Measurements from ENCODE around the gene SSC5D.

Gene SSC5D

DNA sequence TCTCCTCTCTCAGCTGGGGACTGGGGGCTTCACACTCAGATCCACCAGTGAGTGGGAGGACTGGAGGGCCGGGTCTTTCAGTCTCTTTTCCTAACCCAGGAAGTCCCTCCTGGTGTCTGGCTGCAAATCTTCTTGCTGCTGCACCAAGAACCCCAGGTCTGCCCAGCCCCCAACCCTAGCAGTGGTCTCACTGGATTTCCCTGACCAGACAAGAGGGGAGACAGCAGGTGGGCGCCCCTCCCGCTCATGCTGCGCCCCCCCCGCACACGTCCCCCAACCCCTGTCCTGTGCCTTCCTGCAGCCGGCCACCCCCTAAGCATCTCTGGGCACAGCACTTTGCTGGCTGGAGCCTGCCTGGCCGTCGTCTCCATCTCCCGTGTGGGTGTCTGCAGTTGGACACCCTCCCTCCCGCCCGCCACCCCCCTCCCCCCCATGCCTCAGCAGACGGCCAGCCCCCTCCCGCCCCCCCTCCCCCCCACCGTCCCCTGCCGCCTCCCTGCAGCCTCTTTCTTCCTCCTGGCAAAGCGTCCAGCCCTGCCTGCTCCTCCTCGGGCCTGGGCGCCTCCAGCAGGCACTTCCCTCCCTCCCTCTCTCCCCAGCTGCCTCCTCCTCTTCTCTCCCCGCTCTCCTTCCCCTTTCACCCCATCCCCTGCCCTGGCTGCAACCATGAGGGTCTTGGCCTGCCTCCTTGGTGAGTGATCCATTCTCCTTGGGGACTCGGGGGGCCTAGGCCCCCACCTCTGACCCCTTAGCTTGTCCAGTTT lies at the start of gene SSC5D:
TSS of gene SSC5D (plus strand) at position 513 of the 764 bp plus-strand sequence. CDS start at position 667, 154 bp downstream.
- TF ChIP-seq, protein P1, sequence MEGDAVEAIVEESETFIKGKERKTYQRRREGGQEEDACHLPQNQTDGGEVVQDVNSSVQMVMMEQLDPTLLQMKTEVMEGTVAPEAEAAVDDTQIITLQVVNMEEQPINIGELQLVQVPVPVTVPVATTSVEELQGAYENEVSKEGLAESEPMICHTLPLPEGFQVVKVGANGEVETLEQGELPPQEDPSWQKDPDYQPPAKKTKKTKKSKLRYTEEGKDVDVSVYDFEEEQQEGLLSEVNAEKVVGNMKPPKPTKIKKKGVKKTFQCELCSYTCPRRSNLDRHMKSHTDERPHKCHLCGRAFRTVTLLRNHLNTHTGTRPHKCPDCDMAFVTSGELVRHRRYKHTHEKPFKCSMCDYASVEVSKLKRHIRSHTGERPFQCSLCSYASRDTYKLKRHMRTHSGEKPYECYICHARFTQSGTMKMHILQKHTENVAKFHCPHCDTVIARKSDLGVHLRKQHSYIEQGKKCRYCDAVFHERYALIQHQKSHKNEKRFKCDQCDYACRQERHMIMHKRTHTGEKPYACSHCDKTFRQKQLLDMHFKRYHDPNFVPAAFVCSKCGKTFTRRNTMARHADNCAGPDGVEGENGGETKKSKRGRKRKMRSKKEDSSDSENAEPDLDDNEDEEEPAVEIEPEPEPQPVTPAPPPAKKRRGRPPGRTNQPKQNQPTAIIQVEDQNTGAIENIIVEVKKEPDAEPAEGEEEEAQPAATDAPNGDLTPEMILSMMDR (IDR thresholded peaks at IDR 0.05), result no peak
- Histone ChIP-seq H3K27ac (peak within 1 kb of the TSS; percentile 73 to 93), H3K4me3 (peak within 1 kb of the TSS; percentile 46)
- DNase-seq (ENCODE audit: low spot score), result no peak

DNA sequence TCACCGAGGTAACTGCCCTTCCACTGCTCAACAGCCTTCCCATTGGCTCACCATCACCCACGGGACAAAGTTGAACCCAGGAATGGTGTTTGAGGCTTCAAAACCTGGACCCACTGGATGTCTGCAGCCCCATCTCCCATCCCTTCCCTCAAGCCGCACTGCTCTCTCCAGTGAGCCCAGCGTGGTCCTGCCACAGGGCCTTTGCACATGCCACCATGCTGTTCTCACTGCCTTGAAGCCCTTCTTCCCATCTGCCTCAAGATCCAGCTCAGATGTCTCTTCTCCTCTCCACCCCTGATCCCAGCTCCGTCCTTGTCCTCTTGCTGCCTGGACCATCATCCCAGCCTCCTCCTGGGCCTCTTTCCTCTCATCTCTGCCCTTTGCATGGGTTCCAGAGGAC lies 49.2 kb upstream of the SSC5D start:
- Histone ChIP-seq H3K4me3 (no peak overlapping the region), H3K27ac (no peak overlapping the region)
- TF ChIP-seq, protein P1 (IDR thresholded peaks at IDR 0.05), result no peak
- DNase-seq (ENCODE audit: low spot score), result no peak

GRCh38 chr19:55440411-55441105 lies 47.7 kb upstream of the SSC5D start:
- Histone ChIP-seq H3K27ac (no peak overlapping the region), H3K4me3 (no peak overlapping the region)
- no peak for DNase-seq (ENCODE audit: low spot score)
- TF ChIP-seq, protein P1 (IDR thresholded peaks at IDR 0.05), result no peak

DNA sequence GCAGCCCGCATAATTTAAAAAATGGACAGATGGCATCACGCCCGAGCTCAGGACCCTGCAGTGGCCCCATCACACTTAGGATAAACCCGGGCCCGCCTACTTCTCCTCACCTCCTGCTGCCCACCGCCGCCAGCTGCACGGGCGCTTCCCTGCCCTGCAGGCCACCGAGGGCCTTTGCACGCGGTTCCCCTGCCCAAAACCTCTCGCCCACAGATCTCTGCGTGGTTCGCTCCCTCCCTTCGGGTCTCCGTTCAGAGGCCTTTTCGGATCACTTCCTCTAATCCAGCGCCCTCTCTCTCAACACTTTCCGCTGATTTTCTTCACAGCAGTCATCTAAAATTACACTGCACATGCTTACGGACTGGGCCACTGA lies 46.9 kb upstream of the SSC5D start:
- Histone ChIP-seq H3K27ac (no peak overlapping the region), H3K4me3 (no peak overlapping the region)
- DNase-seq (ENCODE audit: low spot score), result no peak
- TF ChIP-seq, protein P1 (IDR thresholded peaks at IDR 0.05), result no peak

- H3K4me3 ChIP-seq, result no peak overlapping the region
- DNase-seq (ENCODE audit: low spot score), result no peak
- TF ChIP-seq, protein P1 (IDR thresholded peaks at IDR 0.05), result no peak
- no peak overlapping the region for H3K27ac ChIP-seq
Measured at GRCh38 chr19:55441692-55442321, 46.4 kb upstream of the SSC5D start.

GRCh38 chr19:55442372-55442961 lies 45.8 kb upstream of the SSC5D start:
- no peak overlapping the region for H3K4me3 ChIP-seq

More at GRCh38 chr19:55442372-55442961, 45.8 kb upstream of the SSC5D start:
- TF ChIP-seq, protein P1 (IDR thresholded peaks at IDR 0.05), result no peak
- DNase-seq (ENCODE audit: low spot score), result no peak
- no peak overlapping the region for H3K27ac ChIP-seq

All from coronary artery (tissue), 2 donors.